HG02973 (cell line): Measurements from ENCODE around the gene PRKACB.
A peak's percentile ranks its signal among the peaks of the same experiment; 100 is the strongest.
"Not testable (repeated sequence)": the region's sequence is repeated elsewhere in the genome, so short reads cannot be mapped to it uniquely, and the experiment has no call there.

Experiments
- ATAC-seq: cut with Tn5 transposase; IDR thresholded peaks from one replicate; pipeline ENCODE4 v1.9.1; 2021; ENCODE audit warnings: moderate library complexity; ENCODE audit not compliant: unreplicated experiment

Gene PRKACB

GRCh38 chr1:84265867-84266266, 121.8 kb downstream of the PRKACB start:
- ATAC-seq: no peak

- ATAC-seq: no peak
These were observed 122.7 kb downstream of the PRKACB start for GRCh38 chr1:84266748-84267147.

GRCh38 chr1:84267476-84267875, 123.4 kb downstream of the PRKACB start:
- no peak for ATAC-seq

GRCh38 chr1:84268346-84268745, 124.3 kb downstream of the PRKACB start:
- ATAC-seq: no peak

- no peak for ATAC-seq
These were observed 125.2 kb downstream of the PRKACB start for GRCh38 chr1:84269306-84269705.

GRCh38 chr1:84271441-84272151, 127.5 kb downstream of the PRKACB start:
- peak; percentile 92 for ATAC-seq

GRCh38 chr1:84272401-84272800, 128.3 kb downstream of the PRKACB start:
- no peak for ATAC-seq

GRCh38 chr1:84277343-84278059, 133.4 kb downstream of the PRKACB start:
- no peak for ATAC-seq

- ATAC-seq: no peak
These were observed 134.8 kb downstream of the PRKACB start for GRCh38 chr1:84278905-84279304.

- no peak for ATAC-seq
These were observed 136.8 kb downstream of the PRKACB start for GRCh38 chr1:84280912-84281311.

GRCh38 chr1:84282780-84283333, 138.8 kb downstream of the PRKACB start:
- no peak for ATAC-seq

GRCh38 chr1:84283381-84283780, 139.3 kb downstream of the PRKACB start:
- ATAC-seq: no peak

GRCh38 chr1:84286071-84286470, 142.0 kb downstream of the PRKACB start:
- ATAC-seq: no peak

GRCh38 chr1:84287389-84287788, 143.3 kb downstream of the PRKACB start:
- ATAC-seq: not testable (repeated sequence)
